ENCODE results near the gene CBFA2T2.

DNA sequence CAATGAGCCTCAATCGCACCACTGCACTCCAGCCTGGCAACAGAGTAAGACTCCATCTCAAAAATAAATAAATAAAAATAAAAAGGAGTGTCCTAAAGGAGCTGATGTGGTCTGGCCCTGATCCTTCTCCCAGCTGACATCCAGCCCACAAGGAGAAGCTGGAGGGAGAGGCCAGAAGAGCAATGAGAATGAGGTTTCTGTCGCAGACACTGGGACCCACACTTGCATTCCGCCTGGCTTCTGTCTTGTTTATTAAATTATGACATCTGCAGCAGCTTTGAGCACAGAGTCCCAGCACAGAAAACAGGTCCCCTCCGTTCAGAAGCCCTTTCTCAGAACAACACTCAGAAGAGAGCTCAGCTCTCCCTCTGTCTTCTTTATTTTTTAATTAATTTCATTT is 206.6 kb downstream of the CBFA2T2 start:
- TF ChIP-seq CTCF (conservative IDR thresholded peaks at IDR 0.05): no peak
- no peak for TF ChIP-seq EZH2 (IDR thresholded peaks at IDR 0.05; ENCODE audit: low read depth)
